GM21576 (cell line): ENCODE data around the gene TOR3A.
"Not testable (repeated sequence)": the region's sequence is repeated elsewhere in the genome, so short reads cannot be mapped to it uniquely, and the experiment has no call there.

ENCODE experiments used
- ATAC-seq: cut with Tn5 transposase; IDR thresholded peaks from one replicate; pipeline ENCODE4 v1.9.1; 2021; ENCODE audit warnings: mild to moderate bottlenecking, moderate library complexity; ENCODE audit not compliant: unreplicated experiment

The TOR3A gene

DNA sequence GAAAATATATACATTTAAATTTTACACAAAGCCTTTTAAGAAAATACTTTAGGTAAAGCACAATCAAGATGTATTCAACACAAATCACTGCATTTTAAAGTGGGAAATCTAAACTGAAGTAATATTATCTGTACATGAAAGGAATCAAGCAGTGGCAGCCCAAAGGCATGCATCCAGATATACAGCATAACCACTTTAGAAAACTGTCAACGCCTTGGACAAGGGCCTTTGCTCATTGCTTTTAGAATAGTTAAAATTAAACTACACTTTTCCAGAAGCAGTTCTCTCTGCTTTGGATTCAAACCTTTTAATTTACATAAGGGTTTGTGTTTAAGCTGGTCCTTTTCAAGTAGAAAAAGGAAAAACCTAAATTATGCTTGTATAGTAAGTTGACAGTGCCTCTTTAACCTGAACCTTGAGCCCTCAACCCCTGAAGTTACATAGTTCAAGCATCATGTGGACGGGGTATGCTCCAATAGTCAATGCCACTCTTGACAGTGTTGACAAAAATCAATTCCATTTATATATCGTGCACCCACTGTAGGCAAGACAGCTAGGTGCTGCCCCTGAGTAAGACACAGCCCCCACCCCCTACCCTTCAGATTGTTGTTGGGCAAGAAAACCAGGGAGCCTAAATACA is 22.9 kb downstream of the TOR3A start:
- no peak for ATAC-seq

DNA sequence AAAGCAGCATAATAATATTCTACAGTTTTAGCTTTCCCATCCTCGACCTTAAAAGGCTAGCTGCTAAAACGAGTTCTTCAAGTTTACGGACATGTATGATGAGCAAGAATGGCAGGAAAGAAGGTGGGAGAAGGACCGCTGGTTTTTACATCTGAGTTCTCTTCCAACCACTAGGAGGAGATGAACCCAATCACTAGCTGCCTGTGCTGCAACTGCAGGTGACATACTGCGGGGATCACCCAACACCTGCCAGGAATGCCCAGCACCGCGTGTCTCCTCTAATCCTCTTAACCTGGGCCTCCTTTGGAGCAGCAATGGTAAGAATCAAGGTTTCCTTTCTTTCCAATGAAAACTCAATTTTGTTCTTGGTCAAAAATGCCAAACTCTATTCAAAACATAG is 23.5 kb downstream of the TOR3A start:
- ATAC-seq = no peak

DNA sequence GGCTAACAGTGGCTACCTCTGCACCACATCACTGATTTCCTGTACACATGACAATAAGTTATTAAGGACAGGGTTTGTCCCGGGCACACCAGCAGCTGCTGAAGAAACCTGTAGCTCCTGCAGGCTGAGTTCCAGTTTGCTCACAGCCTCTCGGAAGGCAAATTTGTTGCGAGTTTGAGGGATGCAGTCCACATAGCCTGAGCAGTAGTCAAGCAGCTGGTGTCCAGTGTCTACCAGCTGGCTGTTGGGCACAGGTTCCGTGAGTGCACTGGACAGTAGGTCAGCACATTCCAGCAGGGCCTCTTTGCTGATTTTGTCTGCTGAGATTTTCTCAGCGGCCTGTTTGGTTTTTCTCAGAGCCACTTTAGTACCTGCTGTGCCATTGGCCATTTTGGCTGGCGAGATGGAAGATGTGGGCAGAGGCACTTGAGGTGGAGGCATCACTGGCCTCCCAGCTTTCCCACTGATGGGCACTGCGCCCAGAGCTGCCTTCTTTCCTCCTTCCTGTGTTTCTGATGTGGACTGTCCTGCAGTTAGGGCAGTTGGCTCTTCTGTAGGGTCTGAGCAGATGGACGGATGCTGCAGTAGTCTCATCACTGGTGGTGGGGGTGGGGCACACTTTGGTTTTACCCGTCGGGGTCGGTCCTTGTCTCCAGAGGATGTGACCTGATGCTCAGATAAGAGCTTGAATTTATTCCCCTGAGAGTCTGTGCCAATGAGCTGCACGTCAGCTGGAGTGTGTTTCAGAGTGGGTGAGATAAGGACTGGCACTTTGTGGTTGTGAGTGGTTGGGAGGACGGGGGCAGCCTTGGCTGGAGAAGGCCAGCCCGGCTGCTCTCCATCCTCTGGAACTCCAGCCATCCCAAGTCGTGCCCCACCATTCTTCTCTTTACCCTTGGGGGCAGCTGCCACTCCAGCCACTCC is 26.1 kb downstream of the TOR3A start:
- ATAC-seq = no peak

DNA sequence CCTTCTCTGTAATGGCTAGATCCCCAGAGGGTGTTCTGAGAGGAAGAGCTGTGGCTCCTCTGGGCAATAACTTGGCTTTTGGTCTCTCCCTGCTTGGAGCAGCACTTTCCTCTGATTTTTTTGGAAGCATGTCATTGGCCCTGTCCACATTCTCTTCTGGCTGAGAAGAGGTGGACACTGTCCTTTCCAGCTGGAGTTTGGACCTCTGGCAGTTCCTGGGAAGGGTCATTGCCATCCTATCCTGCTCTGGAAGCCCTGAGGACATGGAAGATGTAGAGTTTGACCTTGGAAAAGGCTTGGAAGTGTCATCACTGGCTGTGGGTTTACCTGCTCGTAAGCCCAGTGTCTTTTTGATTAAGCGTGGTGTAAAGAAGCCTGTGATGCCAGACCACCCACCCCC is 26.8 kb downstream of the TOR3A start:
- no peak for ATAC-seq

DNA sequence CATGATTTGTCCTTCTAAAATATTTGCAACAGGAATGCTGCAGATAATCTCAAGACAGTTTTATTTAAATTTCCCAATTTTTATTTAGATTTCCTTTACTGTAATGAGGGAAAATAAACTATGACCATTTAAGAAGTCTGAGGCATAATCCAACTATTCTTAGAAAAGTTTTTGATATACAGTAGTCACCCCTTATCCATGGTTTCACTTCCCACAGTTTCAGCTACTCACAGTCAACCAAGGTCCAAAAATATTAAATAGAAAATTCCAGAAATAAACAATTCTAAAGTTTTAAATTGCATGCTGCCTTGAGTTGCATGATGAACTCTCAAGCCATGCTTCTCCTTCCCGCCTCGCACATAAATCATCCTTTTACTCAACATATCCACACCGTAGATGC is 33.3 kb downstream of the TOR3A start:
- ATAC-seq = no peak

DNA sequence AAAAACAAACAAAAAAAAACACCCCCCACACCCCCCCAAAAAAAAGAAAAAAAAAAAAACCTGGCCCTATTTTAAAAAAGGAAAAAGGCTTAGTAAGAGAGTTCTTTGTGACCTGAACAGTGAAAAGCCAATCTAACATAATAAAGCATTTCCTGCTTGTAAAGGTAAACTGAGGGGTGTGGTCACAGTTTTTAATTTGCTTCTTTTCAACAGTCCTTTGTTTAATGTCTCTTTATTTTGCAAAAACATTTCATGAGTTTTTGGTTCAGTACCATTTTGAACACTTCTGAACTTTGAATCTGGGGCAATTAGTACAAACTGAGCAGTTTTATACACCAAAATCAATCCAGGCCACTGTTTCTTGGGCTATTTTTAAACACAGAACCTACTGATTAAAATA is 37.6 kb downstream of the TOR3A start:
- ATAC-seq = no peak

DNA sequence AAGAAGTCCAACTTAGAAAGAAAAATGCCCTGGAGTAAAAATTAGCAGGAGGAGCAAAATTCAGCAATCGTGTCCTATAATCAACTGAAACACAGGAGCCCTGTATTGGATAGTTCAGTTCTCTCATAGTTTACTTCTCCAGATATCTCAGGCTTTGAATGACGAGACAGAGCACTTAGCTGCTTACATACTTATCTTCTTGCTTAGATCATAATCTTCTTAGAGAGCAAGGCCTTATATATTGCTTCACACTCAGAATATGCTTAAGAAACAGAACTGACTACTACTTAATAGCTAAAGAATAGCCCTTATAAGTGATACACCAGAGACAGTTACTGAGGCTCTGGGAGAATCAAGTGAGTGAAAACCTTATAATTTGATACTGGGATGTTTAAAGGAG is 38.9 kb downstream of the TOR3A start:
- ATAC-seq = no peak

DNA sequence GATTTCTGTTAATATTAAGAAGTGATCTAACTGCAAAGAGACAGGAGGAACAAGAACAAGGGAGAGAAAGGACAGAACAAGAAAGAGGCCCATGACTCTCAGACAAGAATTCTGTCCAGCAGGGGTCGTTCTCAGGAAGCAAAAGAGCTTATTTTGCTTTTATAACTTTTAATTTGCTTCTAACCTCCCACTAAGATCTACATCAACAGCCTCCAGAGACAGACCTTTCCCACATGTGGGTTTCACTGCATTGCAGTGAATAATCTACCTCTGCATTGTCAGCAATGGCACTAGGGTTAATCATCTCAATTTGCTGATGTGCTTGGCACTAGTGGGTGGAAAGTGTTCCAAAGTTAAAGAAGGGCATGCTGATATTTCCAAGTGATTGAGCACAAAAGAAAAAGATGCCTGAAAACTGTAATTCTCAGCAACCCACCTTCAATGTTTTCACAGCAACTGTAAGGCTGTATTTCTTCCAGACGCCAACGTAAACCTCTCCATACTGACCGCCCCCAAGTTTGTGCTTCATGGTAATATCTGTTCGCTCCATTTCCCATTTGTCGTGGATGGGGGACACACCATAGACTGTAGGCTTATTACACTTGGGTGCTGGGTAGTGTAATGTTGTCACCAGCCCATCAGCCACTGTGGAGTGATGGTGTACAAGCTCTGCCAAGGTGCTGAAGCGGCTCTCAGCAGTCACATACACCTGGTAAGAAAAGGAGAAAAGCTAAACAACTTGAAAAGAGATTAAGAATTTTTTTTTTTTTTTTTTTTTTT is 39.5 kb downstream of the TOR3A start:
- ATAC-seq = no peak

DNA sequence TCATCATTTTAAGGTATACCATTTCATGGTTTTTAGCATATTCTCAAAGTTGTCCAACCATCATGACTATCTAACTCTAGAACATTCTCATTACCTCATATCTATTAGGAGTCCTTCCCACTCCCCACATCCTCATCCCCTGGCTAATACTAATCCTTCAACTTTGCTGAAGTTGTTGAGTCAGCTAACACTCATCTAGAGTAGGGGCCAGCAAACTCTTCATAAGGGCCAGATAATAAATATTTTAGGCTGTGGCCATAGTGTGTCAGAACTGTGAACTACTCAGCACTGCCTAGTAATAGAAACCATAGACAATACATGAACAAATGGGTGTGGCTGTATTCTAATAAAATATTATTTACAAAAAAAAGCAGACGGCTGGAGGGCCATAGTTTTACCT is 43.0 kb downstream of the TOR3A start:
- ATAC-seq = no peak

DNA sequence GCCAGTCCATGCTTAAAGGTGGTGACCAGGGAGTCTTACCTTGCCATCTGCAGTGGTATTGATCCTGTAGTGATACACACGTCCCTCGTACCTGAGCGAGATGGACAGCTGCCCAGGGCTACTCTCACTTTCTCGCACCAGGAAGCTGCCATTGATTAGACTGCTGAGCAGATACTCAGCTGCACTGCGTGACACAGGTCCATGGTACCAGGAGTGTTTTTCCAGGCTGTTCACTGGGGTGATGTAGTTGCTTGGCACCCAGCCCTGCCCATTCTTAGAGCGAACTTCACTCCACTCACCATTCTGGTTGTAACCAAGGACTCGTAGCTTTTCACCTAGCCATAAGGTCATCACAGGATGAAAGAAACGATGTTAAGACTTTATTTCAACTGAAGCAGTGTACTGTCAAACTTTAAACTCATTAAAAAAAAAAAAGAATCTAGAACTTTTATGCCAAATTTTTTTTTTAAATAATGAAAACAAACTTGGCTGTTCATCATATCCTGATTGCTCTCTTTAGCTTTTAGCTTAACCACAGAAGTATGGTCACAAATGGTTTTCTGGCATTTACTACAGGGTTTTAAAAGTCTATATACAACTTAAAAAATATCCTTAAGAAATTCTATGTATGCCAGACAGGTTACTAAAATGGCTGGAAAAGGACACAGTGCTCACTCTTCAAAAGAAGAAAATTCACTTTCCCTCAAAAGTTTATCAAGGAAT is 44.6 kb downstream of the TOR3A start:
- ATAC-seq = no peak

DNA sequence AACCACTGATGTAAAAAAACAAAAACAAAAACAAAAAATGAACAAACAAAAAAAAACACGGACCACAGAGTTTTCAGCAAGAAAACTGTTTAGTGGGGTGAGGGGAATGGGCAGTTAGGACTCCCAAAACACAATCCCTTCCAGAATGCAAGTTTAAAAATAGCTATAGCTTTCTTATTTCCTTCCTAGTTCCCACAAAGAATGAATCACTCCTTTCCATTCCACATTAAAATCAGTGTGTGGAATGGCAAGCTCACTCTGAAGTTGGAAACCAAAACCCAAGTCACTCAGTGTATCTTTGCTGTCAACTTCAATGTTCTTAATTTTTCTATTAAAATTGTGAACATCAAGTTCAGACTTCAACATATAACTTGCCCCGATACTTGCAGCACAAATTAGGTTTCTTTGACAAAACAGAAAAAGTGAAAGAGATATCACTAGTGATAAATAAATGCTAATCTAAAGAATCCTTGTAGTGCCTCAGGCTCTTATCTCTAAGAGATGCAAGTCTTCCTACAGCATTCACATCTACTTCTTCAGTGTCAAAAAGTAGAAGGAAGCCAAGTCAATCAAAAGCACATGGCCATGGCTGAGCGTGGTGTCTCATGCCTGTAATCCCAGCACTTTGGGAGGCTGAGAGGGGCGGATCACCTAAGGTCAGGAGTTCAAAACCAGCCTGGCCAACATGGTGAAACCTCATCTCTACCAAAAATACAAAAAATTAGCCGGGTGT is 45.5 kb downstream of the TOR3A start:
- no peak for ATAC-seq

DNA sequence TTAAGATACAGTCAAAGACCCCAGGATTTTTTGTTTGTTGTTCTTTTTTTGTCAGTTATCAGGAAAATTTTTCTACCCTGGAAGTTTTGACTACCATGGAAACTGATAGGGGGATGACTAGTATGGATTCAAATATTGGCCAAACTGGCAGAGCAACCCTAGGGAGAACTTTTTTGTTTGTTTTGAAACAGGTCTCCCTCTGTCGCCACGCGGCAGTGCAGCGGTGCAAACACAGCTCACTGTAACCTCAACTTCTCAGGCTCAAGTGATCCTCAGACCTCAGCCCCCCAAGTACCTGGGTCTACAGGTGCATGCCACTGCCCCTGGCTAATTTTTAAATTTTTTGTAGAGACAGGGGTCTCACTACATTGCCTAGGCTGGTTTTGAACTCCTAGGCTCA is 46.6 kb downstream of the TOR3A start:
- no peak for ATAC-seq

DNA sequence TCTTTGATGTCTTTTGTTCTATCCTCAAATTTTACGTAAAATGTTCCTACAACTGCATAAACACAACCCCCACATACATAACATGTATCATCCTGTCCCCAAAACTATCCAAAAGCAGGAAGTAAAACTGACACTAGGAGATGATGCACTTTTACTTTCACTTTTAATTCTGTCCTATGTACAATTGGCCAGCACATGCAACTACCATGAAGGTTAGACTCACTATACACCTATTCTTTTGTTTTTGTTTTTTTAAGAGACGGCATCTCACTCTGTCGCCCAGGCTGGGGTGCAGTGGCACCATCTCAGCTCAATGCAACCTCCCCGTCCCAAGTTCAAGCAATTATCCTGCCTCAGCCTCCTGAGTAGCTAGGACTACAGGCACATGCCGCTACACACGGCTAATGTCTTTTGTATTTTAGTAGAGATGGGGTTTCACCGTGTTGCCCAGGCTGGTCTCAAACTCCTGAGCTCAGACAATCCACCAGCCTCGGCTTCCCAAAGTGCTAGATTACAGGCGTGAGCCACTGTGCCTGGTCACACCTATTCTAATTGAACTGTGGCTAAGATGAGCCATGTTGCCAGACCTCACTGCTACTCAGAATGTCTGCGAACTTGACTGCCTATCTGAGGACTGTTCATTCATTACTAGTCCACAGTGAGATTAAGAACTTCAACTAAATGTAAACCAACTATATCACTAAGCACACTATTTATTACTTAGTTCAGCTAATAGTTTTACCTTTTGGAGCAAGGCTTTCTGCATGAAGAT is 48.0 kb downstream of the TOR3A start:
- peak; percentile 98 for ATAC-seq

DNA sequence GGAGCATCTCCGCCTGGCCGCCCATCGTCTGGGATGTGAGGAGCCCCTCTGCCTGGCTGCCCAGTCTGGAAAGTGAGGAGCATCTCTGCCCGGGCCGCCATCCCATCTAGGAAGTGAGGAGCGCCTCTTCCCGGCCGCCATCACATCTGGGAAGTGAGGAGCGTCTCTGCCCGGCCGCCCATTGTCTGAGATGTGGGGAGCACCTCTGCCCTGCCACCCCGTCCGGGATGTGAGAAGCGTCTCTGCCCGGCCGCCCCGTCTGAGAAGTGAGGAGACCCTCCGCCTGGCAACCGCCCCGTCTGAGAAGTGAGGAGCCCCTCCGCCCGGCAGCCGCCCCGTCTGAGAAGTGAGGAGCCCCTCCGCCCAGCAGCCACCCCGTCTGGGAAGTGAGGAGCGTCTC is 53.3 kb downstream of the TOR3A start:
- ATAC-seq = not testable (repeated sequence)

DNA sequence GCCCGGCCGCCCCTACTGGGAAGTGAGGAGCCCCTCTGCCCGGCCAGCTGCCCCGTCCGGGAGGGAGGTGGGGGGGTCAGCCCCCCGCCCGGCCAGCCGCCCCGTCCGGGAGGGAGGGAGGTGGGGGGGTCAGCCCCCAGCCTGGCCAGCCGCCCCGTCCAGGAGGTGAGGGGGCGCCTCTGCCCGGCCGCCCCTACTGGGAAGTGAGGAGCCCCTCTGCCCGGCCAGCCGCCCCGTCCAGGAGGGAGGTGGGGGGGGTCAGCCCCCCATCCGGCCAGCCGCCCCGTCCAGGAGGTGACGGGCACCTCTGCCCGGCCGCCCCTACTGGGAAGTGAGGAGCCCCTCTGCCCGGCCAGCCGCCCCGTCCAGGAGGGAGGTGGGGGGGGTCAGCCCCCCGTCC is 53.8 kb downstream of the TOR3A start:
- ATAC-seq = not testable (repeated sequence)

DNA sequence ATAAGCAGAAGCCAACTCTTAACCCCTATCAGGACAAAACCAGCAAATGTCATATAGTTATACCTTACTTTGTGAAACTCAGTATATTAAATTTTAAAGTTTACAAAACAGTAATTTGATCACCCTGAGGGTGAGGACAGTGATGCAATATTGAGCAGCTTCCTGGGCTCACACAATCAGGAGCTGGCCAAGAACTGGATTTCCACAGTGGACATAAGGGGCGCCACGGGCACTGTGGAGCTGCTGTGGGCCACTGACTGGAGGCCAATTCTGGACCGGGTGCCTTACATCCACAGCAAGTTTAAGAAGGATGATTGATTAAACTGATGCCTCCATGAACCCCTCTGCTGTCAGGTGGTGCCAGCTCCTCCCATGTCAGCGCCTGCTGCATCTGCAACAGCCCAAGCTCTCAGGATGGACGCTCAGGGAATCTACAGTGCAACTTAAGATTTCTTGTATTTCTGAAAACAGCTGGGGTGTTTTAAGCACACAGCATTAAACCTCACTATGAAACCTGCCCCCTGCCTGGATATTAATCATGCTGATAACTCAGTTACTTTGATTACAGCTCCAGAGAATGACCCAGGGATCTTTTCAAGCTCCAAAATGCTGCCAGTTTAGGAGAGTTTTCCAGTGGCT is 55.9 kb downstream of the TOR3A start:
- ATAC-seq = no peak

DNA sequence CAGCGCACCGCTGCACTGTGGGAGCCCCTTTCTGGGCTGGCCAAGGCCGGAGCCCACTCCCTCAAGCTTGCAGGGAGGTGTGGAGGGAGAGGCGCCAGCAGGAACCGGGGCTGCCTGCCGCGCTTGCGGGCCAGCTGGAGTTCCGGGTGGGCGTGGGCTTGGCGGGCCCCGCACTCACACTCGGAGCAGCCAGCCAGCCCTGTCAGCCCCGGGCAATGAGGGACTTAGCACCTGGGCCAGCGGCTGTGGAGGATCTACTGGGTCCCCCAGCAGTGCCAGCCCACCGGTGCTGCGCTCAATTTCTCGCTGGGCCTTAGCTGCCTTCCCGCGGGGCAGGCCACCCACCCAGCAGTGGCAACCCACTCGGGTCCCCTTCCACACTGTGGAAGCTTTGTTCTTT is 56.9 kb downstream of the TOR3A start:
- ATAC-seq = not testable (repeated sequence)

DNA sequence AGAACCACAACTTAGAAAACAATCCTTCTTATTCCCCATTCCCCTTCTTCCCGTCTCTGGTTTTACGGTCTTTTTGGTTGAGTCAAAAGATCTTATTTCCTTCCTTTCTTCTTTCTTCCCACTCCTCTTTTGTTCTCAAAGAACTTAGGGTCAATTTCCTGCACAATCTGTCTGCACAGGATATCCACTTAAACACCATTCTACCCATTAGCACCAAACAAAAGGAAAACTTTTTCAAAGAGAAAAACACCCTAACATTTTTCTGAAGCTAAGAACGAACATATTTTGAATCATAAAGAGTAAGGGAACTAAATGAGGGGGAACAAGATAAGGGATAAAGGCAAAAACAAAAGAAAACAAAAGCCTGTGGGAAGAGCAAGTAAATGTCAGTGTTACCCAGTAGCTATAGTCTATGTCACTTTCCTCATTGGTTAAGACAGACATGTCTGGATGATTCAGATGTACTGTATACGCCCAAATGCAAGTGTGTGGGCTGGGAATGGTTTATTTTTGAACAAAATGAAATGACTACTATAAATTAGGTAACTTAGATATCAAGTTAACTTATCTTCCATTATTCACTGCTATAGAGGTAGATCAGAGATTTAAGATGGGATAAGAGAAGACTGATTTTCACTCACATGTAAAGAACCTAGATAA is 59.9 kb downstream of the TOR3A start:
- ATAC-seq = no peak

DNA sequence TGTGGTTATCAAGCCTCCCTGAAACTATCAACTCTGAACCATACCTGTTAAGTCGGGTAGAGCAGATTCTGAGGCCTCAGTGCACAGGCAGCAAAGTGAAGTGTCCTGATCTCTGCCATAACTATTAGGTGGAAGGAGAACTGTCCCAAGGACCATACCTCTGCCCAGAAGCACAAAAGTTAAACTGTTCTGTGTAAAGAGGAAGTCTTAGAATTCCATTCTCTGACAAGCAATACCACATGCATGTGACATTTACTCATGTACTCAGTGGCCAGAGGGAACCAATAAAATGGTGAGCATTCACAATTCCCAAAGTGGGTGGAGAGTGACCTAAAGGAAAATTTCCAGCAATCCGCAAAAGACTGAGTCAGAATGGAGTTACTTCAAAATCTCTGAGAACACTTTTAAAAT is 61.0 kb downstream of the TOR3A start:
- no peak for ATAC-seq
